K562 (cell line): ENCODE results near the gene SH3PXD2B. TPM values are rescaled to one million over a fixed set of nuclear protein-coding genes. Genes with fewer than 3 reads are reported as not detected.
"Not testable (repeated sequence)": the region's sequence is repeated elsewhere in the genome, so short reads cannot be mapped to it uniquely, and the experiment has no call there.

Source experiments
- ATAC-seq: fragments of 200-7000 bp; cut with Tn5 transposase; 3 replicates; pipeline ENCODE4 v1.9.1; 2020; ENCODE audit warnings: moderate library complexity
- BruUV-seq: library from RNA; stranded (reverse); fragments of 400-500 nt; replicated peaks from 2 replicates; lab custom pipeline; 2021; lab: Mats Ljungman, UMichigan
- CTCF ChIA-PET: fragments of 300-600 bp; formaldehyde crosslinking; extraction: SDS; loops from one replicate; lab custom pipeline; 2021; ENCODE audit warnings: low intra/inter-chr PET ratio; lab: Yijun Ruan, JAX
- POLR2A ChIA-PET: fragments of 300-600, 350-650 bp; sonication (Branson Sonifier 250); formaldehyde crosslinking; extraction: SDS; loops from one replicate; lab custom pipeline; 2021; ENCODE audit warnings: antibody characterized with exemption, inconsistent platforms; lab: Yijun Ruan, JAX
- DNase-seq, 4 experiments: peaks; one replicate each; pipeline versions ENCODE4 v3.0.0 to v3.0.0-alpha.2; 2011 to 2018; ENCODE audit warnings: low spot score in 3 of 4, mixed read lengths in 3 of 4; ENCODE audit errors: extremely low read depth in 1 of 4
- FAIRE-seq: peaks from 2 replicates; lab custom pipeline; 2011; peaks lifted over from hg19 to GRCh38; lab: Jason Lieb, UNC
- H2AFZ ChIP-seq: 2 replicates; pipeline ENCODE4 v1.6.0; 2011; ENCODE audit warnings: low read depth, low read length, control low read depth, inconsistent platforms
- H3K27ac ChIP-seq: fragments of 200-600 bp; 3 replicates; pipeline ENCODE4 v1.8.0; 2011; ENCODE audit warnings: low read depth, mild to moderate bottlenecking, control low read depth, inconsistent platforms, low read length, moderate library complexity, mixed read lengths; ENCODE audit errors: extremely low read depth
- H3K27me3 ChIP-seq, 2 experiments: fragments of 300-600 bp in 1 of 2; 2 replicates in 1 of 2; 3 replicates in 1 of 2; pipeline versions ENCODE4 v1.6.0 to v1.8.0; 2011; ENCODE audit warnings: inconsistent platforms in 2 of 2, low read length in 2 of 2, mild to moderate bottlenecking in 1 of 2, mixed read lengths in 1 of 2, moderate library complexity in 1 of 2; ENCODE audit not compliant: control insufficient read depth in 2 of 2, insufficient read depth in 2 of 2
- H3K36me3 ChIP-seq: fragments of 300-600 bp; 3 replicates; pipeline ENCODE4 v1.8.0; 2011; ENCODE audit warnings: mild to moderate bottlenecking, low read length, inconsistent platforms; ENCODE audit not compliant: control insufficient read depth, insufficient read depth
- H3K4me1 ChIP-seq, 2 experiments: fragments of 200-600 bp in 1 of 2; replicated peaks in 1 of 2; 2 replicates in 1 of 2; 3 replicates in 1 of 2; pipeline versions ENCODE4 v1.5.1 to v1.8.0; 2011; ENCODE audit warnings: inconsistent platforms in 2 of 2, low read length in 2 of 2, mild to moderate bottlenecking in 1 of 2, mixed read lengths in 1 of 2, moderate library complexity in 1 of 2; ENCODE audit not compliant: control insufficient read depth in 2 of 2, insufficient read depth in 2 of 2
- H3K4me2 ChIP-seq: 2 replicates; pipeline ENCODE4 v1.6.1; 2011; ENCODE audit warnings: low read length, control low read depth, inconsistent platforms, mixed read lengths; ENCODE audit not compliant: insufficient read depth
- H3K4me3 ChIP-seq: fragments of 200-600 bp; sonication (generic), shearing (Covaris generic); 2 replicates; pipeline ENCODE4 v1.5.1; 2016; ENCODE audit warnings: control low read depth, inconsistent platforms
- H3K79me2 ChIP-seq: fragments of 200-600 bp; 3 replicates; pipeline ENCODE4 v1.8.0; 2011; ENCODE audit warnings: low read length, inconsistent platforms; ENCODE audit not compliant: control insufficient read depth, insufficient read depth
- H3K9ac ChIP-seq, 2 experiments: 2 replicates each; pipeline versions ENCODE4 v1.6.0 to v1.6.1; 2011; ENCODE audit warnings: low read depth in 2 of 2, low read length in 2 of 2, control low read depth in 1 of 2, inconsistent platforms in 1 of 2, mild to moderate bottlenecking in 1 of 2, mixed read lengths in 1 of 2; ENCODE audit not compliant: insufficient read depth in 1 of 2
- H3K9me1 ChIP-seq: one replicate; pipeline ENCODE4 v1.6.0; 2011; ENCODE audit warnings: inconsistent platforms, mild to moderate bottlenecking, low read length, moderate library complexity; ENCODE audit not compliant: control insufficient read depth, insufficient read depth
- H3K9me3 ChIP-seq: replicated peaks from 2 replicates; pipeline ENCODE4 v1.5.1; 2011; ENCODE audit warnings: low read depth, low read length, inconsistent platforms; ENCODE audit not compliant: control insufficient read depth, insufficient read depth
- H4K20me1 ChIP-seq: replicated peaks from 2 replicates; pipeline ENCODE4 v1.6.1; 2011; ENCODE audit warnings: low read length, inconsistent platforms, mixed read lengths; ENCODE audit not compliant: control insufficient read depth, insufficient read depth
- CC2D1A ChIP-seq: fragments of 450-650 bp; IDR thresholded peaks from 2 replicates; pipeline ENCODE4 v1.6.1; 2017; ENCODE audit warnings: mild to moderate bottlenecking
- ELF2 ChIP-seq: fragments of 250-450 bp; sonication (Bioruptor Pico); IDR thresholded peaks from 2 replicates; pipeline ENCODE4 v1.5.0; 2021; ENCODE audit warnings: mild to moderate bottlenecking
- FOXJ2 ChIP-seq: fragments of 200-800 bp; sonication (Bioruptor generic); IDR thresholded peaks from 2 replicates; pipeline ENCODE4 v1.6.1; 2016; ENCODE audit warnings: missing genetic modification characterization, missing compliant biosample characterization
- MCM5 ChIP-seq: fragments of 450-650 bp; IDR thresholded peaks from 2 replicates; pipeline ENCODE4 v1.6.1; 2016; ENCODE audit warnings: low read depth
- MTA3 ChIP-seq: fragments of 450-650 bp; formaldehyde crosslinking; IDR thresholded peaks from 2 replicates; pipeline ENCODE4 v1.6.1; 2017; ENCODE audit warnings: mild to moderate bottlenecking, borderline replicate concordance
- RBM14 ChIP-seq: fragments of 200-400 bp; formaldehyde crosslinking; IDR thresholded peaks from 2 replicates; pipeline ENCODE4 v1.6.1; 2018; ENCODE audit warnings: low read depth, mild to moderate bottlenecking, low read length, moderate library complexity, borderline replicate concordance; ENCODE audit not compliant: insufficient read depth
- SOX6 ChIP-seq: fragments of 450-650 bp; IDR thresholded peaks from 2 replicates; pipeline ENCODE4 v1.6.1; 2014; ENCODE audit warnings: mild to moderate bottlenecking
- ZNF175 ChIP-seq: fragments of 200-800 bp; sonication (Bioruptor generic); IDR thresholded peaks from 2 replicates; pipeline ENCODE4 v1.6.1; 2016; ENCODE audit warnings: low read depth, mild to moderate bottlenecking, missing genetic modification characterization, missing compliant biosample characterization
- ZNF75A ChIP-seq: fragments of 450-650 bp; formaldehyde crosslinking; IDR thresholded peaks from 2 replicates; pipeline ENCODE4 v1.4.0; 2020; ENCODE audit warnings: mild to moderate bottlenecking
- WGBS: fragments of 100-300 bp; shearing (Covaris generic); methylation state at CpG from one replicate; pipeline ENCODE4 v1.1.6; 2016; ENCODE audit warnings: low coverage, mixed read lengths; ENCODE audit not compliant: insufficient coverage; ENCODE audit errors: missing lambda C conversion rate; 5-methylcytosine and 5-hydroxymethylcytosine counted together
- in situ Hi-C: fragments of 300-500 bp; cut with MboI; formaldehyde crosslinking; loops from 4 replicates; pipeline ENCODE4 v1.15.0; 2018; ENCODE audit warnings: inconsistent platforms, mixed read lengths
- intact Hi-C: fragments of 100-400 bp; cut with micrococcal nuclease; formaldehyde crosslinking; loops from 2 replicates; pipeline ENCODE4 v1.14.2; 2022
- polyA plus RNA-seq, 8 experiments: library from polyadenylated mRNA; depleted of rRNA in 4 of 8; stranded (reverse) in 5 of 8; unstranded in 3 of 8; fragments of >200 nt; fragmentation: Nextera tagmentation in 2 of 8; fragmentation: Illumina TruSeq in 1 of 8; extraction: Ambion mirVana in 2 of 8; extraction: Trizol in 1 of 8; gene quantifications; 2 replicates each; pipeline versions ENCODE4 v1.2.1 to v1.2.3, GENCODE V29; 2011 to 2014; ENCODE audit warnings: inconsistent platforms in 1 of 8, missing spikeins in 1 of 8
- total RNA-seq, 7 experiments: library from RNA; depleted of rRNA in 6 of 7; stranded (reverse); fragments of >200 nt in 6 of 7; fragmentation: Illumina TruSeq in 2 of 7; extraction: Trizol in 2 of 7; gene quantifications; 2 replicates each; pipeline versions ENCODE4 v1.2.1 to v1.2.3, GENCODE V29; 2011 to 2021; ENCODE audit warnings: low replicate concordance in 1 of 7

SH3PXD2B gene
- total and polyA plus RNA-seq, 9 of the 15 experiments (the other 6 are each of a cell fraction or from before 2014, with no cell fraction given), result 0.04 to 0.66 (median 0.19) TPM

DNA sequence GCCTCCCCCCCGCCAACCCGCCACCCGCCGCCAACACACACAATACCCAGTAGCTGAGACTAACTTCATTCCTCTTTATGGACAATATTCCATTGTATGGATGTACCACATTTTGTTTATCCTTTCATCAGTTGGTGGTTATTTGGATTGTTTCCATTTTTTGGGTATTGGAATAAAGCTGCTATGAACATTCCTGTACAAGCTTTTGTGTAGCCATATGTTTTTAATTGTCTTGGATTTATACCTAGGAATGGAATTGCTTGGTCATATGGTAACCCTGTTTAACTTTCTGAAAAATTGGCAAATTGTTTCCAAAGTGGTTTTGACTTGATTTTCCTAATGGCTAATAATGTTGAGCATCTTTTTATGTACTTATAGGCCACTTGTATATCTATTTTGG is 165.9 kb downstream of the SH3PXD2B start:
- no peak overlapping the region for H3K4me2 ChIP-seq
- no peak for TF ChIP-seq CC2D1A
- no peak for TF ChIP-seq ZNF75A (CRISPR knock-in tag)
- TF ChIP-seq FOXJ2 (tag), result no peak
- TF ChIP-seq RBM14, result no peak
- TF ChIP-seq MTA3, result no peak
- no peak for TF ChIP-seq ELF2 (CRISPR knock-in tag)
- no peak for TF ChIP-seq MCM5
- no peak for TF ChIP-seq ZNF175 (CRISPR knock-in tag)
- no peak for TF ChIP-seq SOX6
- TF ChIP-seq, all 486 proteins: peak for 0
- ChIA-PET CTCF (no interaction called here), POLR2A (no interaction called here)
- Histone ChIP-seq H4K20me1 (peaks cover 5% of the 10 kb centered on the region), H3K27me3 (peaks cover 2 to 22% of the 10 kb centered on the region in 2 experiments; a peak in 2 of 5 replicates), H3K4me3 (no peak overlapping the region), H3K9ac (no peak overlapping the region), H3K36me3 (no peaks in the 10 kb centered on the region), H3K4me1 (peaks cover 2 to 10% of the 10 kb centered on the region in 2 experiments; a peak in 2 of 5 replicates), H2AFZ (no peak overlapping the region), H3K27ac (no peak overlapping the region), H3K9me1 (no peaks in the 10 kb centered on the region), H3K9me3 (no peaks in the 10 kb centered on the region), H3K79me2 (no peaks in the 10 kb centered on the region)
- in situ Hi-C loops (no loop called here), intact Hi-C loops (no loop called here)
- no peak for FAIRE-seq
- no peak for ATAC-seq
- BruUV-seq, result no TSS peak
- no peak for DNase-seq
- 0% methylated on average over 3 of the region's 4 CpGs for WGBS

DNA sequence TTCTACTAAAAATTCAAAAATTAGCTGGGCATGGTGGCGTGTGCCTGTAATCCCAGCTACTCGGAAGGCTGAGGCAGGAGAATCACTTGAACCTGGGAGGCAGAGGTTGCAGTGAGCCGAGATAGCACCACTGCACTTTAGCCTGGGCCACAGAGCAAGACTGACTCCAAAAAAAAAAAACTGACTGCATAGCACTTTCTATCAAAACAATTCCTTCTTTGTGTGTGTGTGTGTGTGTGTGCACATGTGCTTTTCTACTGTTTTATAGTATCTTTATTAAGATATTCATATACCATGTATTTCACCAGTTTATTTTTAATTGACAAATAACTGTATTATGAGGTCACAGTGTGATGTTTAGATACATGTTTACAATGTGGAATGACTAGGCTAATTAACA is 167.2 kb downstream of the SH3PXD2B start:
- ATAC-seq, H3K9me3 ChIP-seq, in situ Hi-C loops, H3K9ac ChIP-seq, H3K27ac ChIP-seq, FAIRE-seq, H2AFZ ChIP-seq, H4K20me1 ChIP-seq, H3K4me3 ChIP-seq, H3K79me2 ChIP-seq, DNase-seq, intact Hi-C loops, H3K9me1 ChIP-seq, H3K4me2 ChIP-seq, BruUV-seq, H3K36me3 ChIP-seq: not testable (repeated sequence)
- H3K4me1 ChIP-seq, result peaks cover 2 to 16% of the 10 kb centered on the region in 2 experiments; a peak in 2 of 5 replicates
- ChIA-PET POLR2A (interaction anchor here (0.6 kb wide), 1 partner anchor 85 kb away, joined by 3 read pairs; no protein-coding TSS in a partner anchor), CTCF (interaction anchor here (0.6 kb wide), 1 partner anchor 41 kb away, joined by 5 read pairs; no protein-coding TSS in a partner anchor)
- H3K27me3 ChIP-seq, result peaks cover 10 to 27% of the 10 kb centered on the region in 2 experiments; a peak in 3 of 5 replicates
- 0% methylated on average over 3 of the region's 3 CpGs for WGBS
